KMS-11 (cell line): ENCODE measurements around the gene ZDHHC5.

ENCODE experiments used
- H2AFZ ChIP-seq: fragments of 200-600 bp; sonication (generic); 2 replicates; pipeline ENCODE4 v1.6.1; 2016; ENCODE audit warnings: antibody characterized with exemption, mixed run types, low read depth
- H3K27ac ChIP-seq: fragments of 200-600 bp; sonication (generic); 2 replicates; pipeline ENCODE4 v1.6.1; 2016; ENCODE audit warnings: mild to moderate bottlenecking, mixed run types
- H3K27me3 ChIP-seq: fragments of 200-600 bp; sonication (generic); 2 replicates; pipeline ENCODE4 v1.6.1; 2017; ENCODE audit warnings: mild to moderate bottlenecking, low read depth, mixed run types, moderate library complexity; ENCODE audit not compliant: insufficient read depth
- H3K36me3 ChIP-seq: fragments of 200-600 bp; sonication (generic); 2 replicates; pipeline ENCODE4 v1.6.1; 2017; ENCODE audit warnings: mild to moderate bottlenecking, mixed run types; ENCODE audit not compliant: insufficient read depth
- H3K4me1 ChIP-seq: fragments of 200-600 bp; sonication (generic); 2 replicates; pipeline ENCODE4 v1.6.1; 2016; ENCODE audit warnings: mild to moderate bottlenecking, low read depth, mixed run types; ENCODE audit not compliant: poor library complexity, severe bottlenecking
- H3K4me2 ChIP-seq: fragments of 200-600 bp; sonication (generic); 2 replicates; pipeline ENCODE4 v1.7.0; 2016; ENCODE audit warnings: mild to moderate bottlenecking, mixed run types
- H3K4me3 ChIP-seq: fragments of 200-600 bp; sonication (generic); IDR thresholded peaks from 2 replicates; pipeline ENCODE4 v1.6.1; 2017; ENCODE audit warnings: low read depth, low read length, mixed read lengths; ENCODE audit not compliant: insufficient read depth
- H3K79me2 ChIP-seq: fragments of 200-600 bp; sonication (generic); 2 replicates; pipeline ENCODE4 v1.6.1; 2016; ENCODE audit warnings: low read depth, mixed run types; ENCODE audit not compliant: insufficient read depth
- H3K9ac ChIP-seq: fragments of 200-600 bp; sonication (generic); 2 replicates; pipeline ENCODE4 v1.6.1; 2016; ENCODE audit warnings: mild to moderate bottlenecking, mixed run types
- H4K20me1 ChIP-seq: fragments of 200-600 bp; sonication (generic); 2 replicates; pipeline ENCODE4 v1.6.1; 2016; ENCODE audit warnings: mild to moderate bottlenecking, mixed run types; ENCODE audit not compliant: insufficient read depth
- CTCF ChIP-seq: fragments of 200-600 bp; sonication (generic); conservative IDR thresholded peaks from 2 replicates; pipeline ENCODE4 v1.6.1; 2017; ENCODE audit warnings: low read depth, mild to moderate bottlenecking, antibody characterized with exemption, low read length, moderate library complexity, mixed read lengths

Gene ZDHHC5

GRCh38 chr11:57646194-57646798 is 21.6 kb upstream of the ZDHHC5 start:
- H3K4me3 ChIP-seq = no peak overlapping the region
- H3K27ac ChIP-seq = no peak overlapping the region
- peaks cover 27% of the 10 kb centered on the region for H3K27me3 ChIP-seq
- no peak overlapping the region for H3K4me2 ChIP-seq
- no peaks in the 10 kb centered on the region for H4K20me1 ChIP-seq
- TF ChIP-seq CTCF = no peak
- H3K4me1 ChIP-seq = no peaks in the 10 kb centered on the region
- no peak overlapping the region for H2AFZ ChIP-seq
- no peaks in the 10 kb centered on the region for H3K79me2 ChIP-seq
- H3K36me3 ChIP-seq = no peaks in the 10 kb centered on the region
- no peak overlapping the region for H3K9ac ChIP-seq

GRCh38 chr11:57646799-57647303 is 21.1 kb upstream of the ZDHHC5 start:
- H3K4me2 ChIP-seq = no peak overlapping the region
- H3K27ac ChIP-seq = no peak overlapping the region
- H2AFZ ChIP-seq = no peak overlapping the region
- no peak overlapping the region for H3K4me3 ChIP-seq
- H4K20me1 ChIP-seq = no peaks in the 10 kb centered on the region
- H3K4me1 ChIP-seq = no peaks in the 10 kb centered on the region
- TF ChIP-seq CTCF = no peak
- H3K79me2 ChIP-seq = no peaks in the 10 kb centered on the region
- H3K36me3 ChIP-seq = no peaks in the 10 kb centered on the region
- H3K9ac ChIP-seq = no peak overlapping the region
- peaks cover 27% of the 10 kb centered on the region for H3K27me3 ChIP-seq

- peaks cover 27% of the 10 kb centered on the region for H3K27me3 ChIP-seq
- H4K20me1 ChIP-seq = no peaks in the 10 kb centered on the region
- H3K79me2 ChIP-seq = no peaks in the 10 kb centered on the region
- H2AFZ ChIP-seq = no peak overlapping the region
- no peaks in the 10 kb centered on the region for H3K4me1 ChIP-seq
- no peak overlapping the region for H3K4me2 ChIP-seq
- no peak overlapping the region for H3K4me3 ChIP-seq
- H3K27ac ChIP-seq = no peak overlapping the region
- no peak for TF ChIP-seq CTCF
- no peak overlapping the region for H3K9ac ChIP-seq
- H3K36me3 ChIP-seq = no peaks in the 10 kb centered on the region
Measured at GRCh38 chr11:57647372-57647771, 20.5 kb upstream of the ZDHHC5 start.

- Histone ChIP-seq H3K9ac (no peak overlapping the region), H3K36me3 (no peaks in the 10 kb centered on the region), H3K27me3 (peaks cover 27% of the 10 kb centered on the region), H4K20me1 (no peaks in the 10 kb centered on the region), H3K27ac (no peak overlapping the region), H3K79me2 (no peaks in the 10 kb centered on the region), H2AFZ (no peak overlapping the region), H3K4me2 (no peak overlapping the region), H3K4me3 (no peak overlapping the region), H3K4me1 (no peaks in the 10 kb centered on the region)
- TF ChIP-seq CTCF = no peak
Measured at GRCh38 chr11:57647960-57648800, 19.7 kb upstream of the ZDHHC5 start.
